Cardiac muscle cell (in vitro differentiated cells and primary cell): ENCODE data around the gene FOXN3. TPM values are rescaled to one million over a fixed set of nuclear protein-coding genes. Genes with fewer than 3 reads are reported as not detected.
A peak's percentile ranks its signal among the peaks of the same experiment; 100 is the strongest.

Source experiments
- DNase-seq, 2 donors: peaks; one replicate each; pipeline versions ENCODE4 v3.0.0 to v3.0.0-alpha.2; 2010 to 2017; ENCODE audit warnings: low read depth in 1 of 2, low spot score in 1 of 2
- H3K27ac ChIP-seq: fragments of 200-600 bp; sonication (generic); 2 replicates; pipeline ENCODE4 v1.5.1; 2016
- H3K27me3 ChIP-seq: fragments of 200-600 bp; sonication (generic); 2 replicates; pipeline ENCODE4 v1.6.0; 2016; ENCODE audit warnings: control low read depth
- H3K36me3 ChIP-seq: fragments of 200-600 bp; sonication (generic); 2 replicates; pipeline ENCODE4 v1.5.1; 2016; ENCODE audit warnings: control low read depth
- H3K4me1 ChIP-seq: fragments of 200-600 bp; sonication (generic); 2 replicates; pipeline ENCODE4 v1.8.1; 2017; ENCODE audit warnings: low read depth, mild to moderate bottlenecking, mixed run types
- H3K4me3 ChIP-seq: fragments of 200-600 bp; sonication (generic); 2 replicates; pipeline ENCODE4 v1.5.1; 2016; ENCODE audit warnings: mild to moderate bottlenecking
- H3K9me3 ChIP-seq: fragments of 200-600 bp; sonication (generic); 2 replicates; pipeline ENCODE4 v1.5.1; 2017; ENCODE audit warnings: low read depth, mild to moderate bottlenecking, control low read depth
- CTCF ChIP-seq: IDR thresholded peaks from 2 replicates; pipeline ENCODE4 v1.5.1; 2012; ENCODE audit warnings: low read depth, mild to moderate bottlenecking, low read length
- polyA plus RNA-seq: library from polyadenylated mRNA; unstranded; fragments of >200 nt; fragmentation: Nextera tagmentation; extraction: Ambion mirVana; gene quantifications from 2 replicates; pipeline ENCODE4 v1.2.1, GENCODE V29; 2016
- total RNA-seq: library from RNA; depleted of rRNA; stranded (reverse); fragments of >200 nt; gene quantifications from 2 replicates; pipeline ENCODE4 v1.2.3, GENCODE V29; 2016

Gene FOXN3
- total and polyA plus RNA-seq, 2 experiments from 2014 or later: 43.8 to 74.8 TPM

DNA sequence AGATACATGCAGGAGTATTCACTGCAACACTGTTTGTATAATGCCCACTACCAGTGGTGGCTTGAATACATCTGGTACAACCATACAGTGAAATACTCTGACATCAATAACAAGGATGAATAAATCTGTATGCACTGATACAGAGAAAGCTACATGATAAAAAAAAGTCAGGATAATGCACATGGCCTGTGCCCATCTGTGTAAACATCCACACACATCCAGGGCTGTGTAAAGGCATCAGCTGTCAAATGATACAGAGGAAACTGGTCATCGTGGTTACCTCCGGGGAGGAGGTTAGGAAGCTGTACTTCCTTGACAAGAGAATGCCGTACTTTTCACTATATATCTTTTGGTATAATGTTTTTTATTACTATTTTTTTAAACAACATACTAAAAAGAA, 176.6 kb downstream of the FOXN3 start:
- H3K4me1 ChIP-seq: peaks cover 8% of the 10 kb centered on the region
- TF ChIP-seq CTCF: no peak
- no peaks in the 10 kb centered on the region for H3K9me3 ChIP-seq
- H3K36me3 ChIP-seq: no peaks in the 10 kb centered on the region
- no peak overlapping the region for H3K4me3 ChIP-seq
- H3K27ac ChIP-seq: no peak overlapping the region
- peak in 1 of 2 donors; percentile 21 for DNase-seq
- no peaks in the 10 kb centered on the region for H3K27me3 ChIP-seq

- no peaks in the 10 kb centered on the region for H3K36me3 ChIP-seq
- no peak for DNase-seq
- H3K4me1 ChIP-seq: peaks cover 8% of the 10 kb centered on the region
- no peaks in the 10 kb centered on the region for H3K27me3 ChIP-seq
- H3K27ac ChIP-seq: no peak overlapping the region
- H3K4me3 ChIP-seq: no peak overlapping the region
- no peak for TF ChIP-seq CTCF
- H3K9me3 ChIP-seq: no peaks in the 10 kb centered on the region
Measured at GRCh38 chr14:89239023-89239422, 178.0 kb downstream of the FOXN3 start.

DNA sequence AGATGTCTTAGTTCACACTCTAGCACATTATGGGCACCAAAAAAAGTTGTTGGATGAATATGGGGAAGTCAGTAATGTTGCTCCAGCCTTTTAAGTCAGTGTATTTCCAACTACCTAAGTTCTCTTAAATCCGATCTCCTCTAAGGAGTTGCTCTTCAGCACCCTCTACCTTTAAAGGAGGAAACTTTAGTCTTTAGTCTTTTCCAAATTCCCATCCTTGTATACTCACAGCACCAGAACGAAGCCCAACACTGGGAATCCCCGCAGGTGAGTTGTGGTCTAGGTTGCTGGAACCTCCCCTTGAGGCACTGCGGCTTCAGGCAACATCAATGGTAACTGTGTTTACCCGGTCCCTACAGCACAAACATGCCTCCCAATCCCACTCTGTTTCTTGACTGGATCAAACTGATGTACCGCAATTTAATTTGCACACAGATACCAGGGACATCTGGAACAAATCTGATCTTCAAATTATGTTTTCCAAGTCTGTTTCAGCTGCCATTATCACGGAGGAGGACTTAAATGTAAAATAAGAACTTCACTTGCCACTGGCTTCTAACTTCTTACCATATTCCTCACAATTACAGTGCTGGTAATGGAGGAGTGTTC, 179.0 kb downstream of the FOXN3 start:
- Histone ChIP-seq H3K27me3 (no peaks in the 10 kb centered on the region), H3K36me3 (no peaks in the 10 kb centered on the region), H3K4me1 (peaks cover 4% of the 10 kb centered on the region), H3K9me3 (no peaks in the 10 kb centered on the region), H3K4me3 (no peak overlapping the region), H3K27ac (no peak overlapping the region)
- peak; percentile 54 for TF ChIP-seq CTCF
- DNase-seq: peak in 1 of 2 donors; percentile 41

GRCh38 chr14:89236851-89237250, 180.2 kb downstream of the FOXN3 start:
- DNase-seq: no peak
- no peak overlapping the region for H3K4me3 ChIP-seq
- H3K4me1 ChIP-seq: no peaks in the 10 kb centered on the region
- H3K9me3 ChIP-seq: no peaks in the 10 kb centered on the region
- H3K27ac ChIP-seq: no peak overlapping the region
- H3K36me3 ChIP-seq: no peaks in the 10 kb centered on the region
- no peaks in the 10 kb centered on the region for H3K27me3 ChIP-seq
- no peak for TF ChIP-seq CTCF

DNA sequence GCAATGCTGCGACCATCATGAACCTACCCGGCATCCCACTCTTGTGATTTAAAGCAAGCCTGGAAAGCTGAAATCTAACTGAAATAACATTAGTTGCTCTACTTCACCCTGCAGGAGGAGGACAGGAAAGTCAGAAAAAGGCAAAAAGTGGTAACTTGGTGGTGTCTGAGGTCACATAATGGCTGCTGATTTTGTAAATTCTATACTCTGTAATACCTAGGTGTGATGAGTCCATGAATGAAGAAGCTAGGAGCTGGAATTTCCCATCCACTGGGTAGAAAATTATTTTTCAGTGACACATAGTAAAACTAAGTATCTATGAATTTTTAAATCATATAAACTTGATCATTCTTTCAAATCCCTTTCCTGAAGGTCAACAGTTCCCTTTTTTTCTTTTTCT, 183.8 kb downstream of the FOXN3 start:
- Histone ChIP-seq H3K4me1 (no peaks in the 10 kb centered on the region), H3K4me3 (no peak overlapping the region), H3K27me3 (no peaks in the 10 kb centered on the region), H3K36me3 (no peaks in the 10 kb centered on the region), H3K9me3 (no peaks in the 10 kb centered on the region), H3K27ac (no peak overlapping the region)
- DNase-seq: no peak
- no peak for TF ChIP-seq CTCF
